Neuronal stem cell (in vitro differentiated cells): ENCODE results near the gene ZDHHC5.

ENCODE experiments used
- DNase-seq: peaks from one replicate; pipeline ENCODE4 v3.0.0-alpha.2; 2013; ENCODE audit warnings: low spot score
- H2AFZ ChIP-seq: one replicate; pipeline ENCODE4 v1.6.1; 2013; ENCODE audit warnings: mild to moderate bottlenecking, low read length, inconsistent platforms
- H2AK5ac ChIP-seq: 2 replicates; pipeline ENCODE4 v1.6.1; 2013; ENCODE audit warnings: low read depth, mild to moderate bottlenecking, inconsistent platforms, low read length, moderate library complexity, mixed read lengths
- H2BK120ac ChIP-seq: 2 replicates; pipeline ENCODE4 v1.6.1; 2013; ENCODE audit warnings: low read depth, mild to moderate bottlenecking, inconsistent platforms, low read length, moderate library complexity, mixed read lengths
- H2BK12ac ChIP-seq: one replicate; pipeline ENCODE4 v1.6.1; 2013; ENCODE audit warnings: low read length, inconsistent platforms
- H2BK15ac ChIP-seq: 2 replicates; pipeline ENCODE4 v1.6.1; 2013; ENCODE audit warnings: mild to moderate bottlenecking, low read length, inconsistent platforms, mixed read lengths
- H2BK5ac ChIP-seq: one replicate; pipeline ENCODE4 v1.6.1; 2013; ENCODE audit warnings: inconsistent platforms, mild to moderate bottlenecking, low read length, moderate library complexity
- H3K14ac ChIP-seq: one replicate; pipeline ENCODE4 v1.6.1; 2013; ENCODE audit warnings: low read length, inconsistent platforms
- H3K18ac ChIP-seq: 2 replicates; pipeline ENCODE4 v1.6.1; 2013; ENCODE audit warnings: low read length, inconsistent platforms
- H3K23ac ChIP-seq: 2 replicates; pipeline ENCODE4 v1.6.1; 2013; ENCODE audit warnings: low read depth, mild to moderate bottlenecking, mixed read lengths, low read length, inconsistent platforms; ENCODE audit not compliant: poor library complexity
- H3K27ac ChIP-seq: replicated peaks from 3 replicates; pipeline ENCODE4 v1.5.1; 2013; ENCODE audit warnings: low read length, inconsistent platforms
- H3K27me3 ChIP-seq, 3 experiments: 2 replicates each; pipeline ENCODE4 v1.6.1; 2013; ENCODE audit warnings: low read length in 3 of 3, mild to moderate bottlenecking in 2 of 3, inconsistent platforms in 1 of 3, low read depth in 1 of 3, mixed read lengths in 1 of 3, moderate library complexity in 1 of 3; ENCODE audit not compliant: control insufficient read depth in 3 of 3, insufficient read depth in 3 of 3
- H3K36me3 ChIP-seq, 2 donors: replicated peaks in 1 of 2; 2 replicates each; pipeline ENCODE4 v1.6.1; 2013; ENCODE audit warnings: low read length in 2 of 2; ENCODE audit not compliant: control insufficient read depth in 2 of 2, insufficient read depth in 2 of 2
- H3K4ac ChIP-seq: 2 replicates; pipeline ENCODE4 v1.6.1; 2013; ENCODE audit warnings: inconsistent platforms, mild to moderate bottlenecking, low read length, moderate library complexity
- H3K4me1 ChIP-seq, 2 donors: 1 replicate in 1 of 2; 2 replicates in 1 of 2; pipeline ENCODE4 v1.6.1; 2013; ENCODE audit warnings: low read length in 2 of 2, low read depth in 1 of 2; ENCODE audit not compliant: control insufficient read depth in 2 of 2, insufficient read depth in 1 of 2
- H3K4me2 ChIP-seq: one replicate; pipeline ENCODE4 v1.6.1; 2013; ENCODE audit warnings: mild to moderate bottlenecking, low read length, inconsistent platforms; ENCODE audit not compliant: insufficient read depth, poor library complexity, severe bottlenecking
- H3K4me3 ChIP-seq, 2 donors: 2 replicates each; pipeline ENCODE4 v1.5.1; 2013; ENCODE audit warnings: low read length in 2 of 2, mild to moderate bottlenecking in 2 of 2, inconsistent platforms in 1 of 2, moderate library complexity in 1 of 2
- H3K79me1 ChIP-seq: one replicate; pipeline ENCODE4 v1.6.1; 2013; ENCODE audit warnings: low read depth, mild to moderate bottlenecking, inconsistent platforms, low read length, moderate library complexity
- H3K9ac ChIP-seq: one replicate; pipeline ENCODE4 v1.6.1; 2013; ENCODE audit warnings: mild to moderate bottlenecking, low read depth, low read length, inconsistent platforms; ENCODE audit not compliant: poor library complexity
- H3K9me3 ChIP-seq, 2 donors: replicated peaks in 1 of 2; 2 replicates each; pipeline versions ENCODE3 to v1.6.1; 2013; ENCODE audit warnings: low read length in 2 of 2, mild to moderate bottlenecking in 2 of 2, inconsistent platforms in 1 of 2, low read depth in 1 of 2, mixed read lengths in 1 of 2, moderate library complexity in 1 of 2; ENCODE audit not compliant: control insufficient read depth in 2 of 2, insufficient read depth in 1 of 2
- H4K8ac ChIP-seq: one replicate; pipeline ENCODE4 v1.6.1; 2013; ENCODE audit warnings: low read depth, mild to moderate bottlenecking, inconsistent platforms, low read length, moderate library complexity
- H4K91ac ChIP-seq: one replicate; pipeline ENCODE4 v1.6.1; 2013; ENCODE audit warnings: low read length, low read depth, mild to moderate bottlenecking, inconsistent platforms; ENCODE audit not compliant: poor library complexity
- WGBS, 2 donors: extraction: QIAGEN DNeasy Blood & Tissue Kit; methylation state at CpG; one replicate each; pipeline ENCODE4 v1.1.7; 2013; ENCODE audit warnings: missing lambda C conversion rate in 2 of 2, mixed read lengths in 1 of 2; ENCODE audit not compliant: insufficient read length in 2 of 2, insufficient replicate concordance in 1 of 2; ENCODE audit errors: extremely low coverage in 2 of 2; 5-methylcytosine and 5-hydroxymethylcytosine counted together

Gene ZDHHC5

GRCh38 chr11:57646799-57647303 is 21.1 kb upstream of the ZDHHC5 start:
- no peak overlapping the region for H4K8ac ChIP-seq
- H3K18ac ChIP-seq: peak overlapping the region; percentile 81
- peak overlapping the region; percentile 85 for H3K23ac ChIP-seq
- H3K4me1 ChIP-seq: peaks cover 52 to 65% of the 10 kb centered on the region in 2 donors
- H3K27me3 ChIP-seq: no peaks in the 10 kb centered on the region
- H3K14ac ChIP-seq: peak overlapping the region; percentile 10
- H2AFZ ChIP-seq: no peak overlapping the region
- peaks cover 2% of the 10 kb centered on the region for H3K79me1 ChIP-seq
- WGBS, 2 donors: no CpG with 5 or more reads among the region's 23 CpGs
- H4K91ac ChIP-seq: no peak overlapping the region
- H3K4me3 ChIP-seq: no peak overlapping the region
- no peaks in the 10 kb centered on the region for H3K9me3 ChIP-seq
- no peak overlapping the region for H2BK12ac ChIP-seq
- peak overlapping the region; percentile 18 for H2AK5ac ChIP-seq
- H3K4me2 ChIP-seq: peak overlapping the region; percentile 54
- no peak overlapping the region for H2BK5ac ChIP-seq
- peaks cover 7 to 48% of the 10 kb centered on the region in 2 donors for H3K36me3 ChIP-seq
- H2BK15ac ChIP-seq: no peak overlapping the region
- peak overlapping the region; percentile 86 for H3K27ac ChIP-seq
- peak overlapping the region; percentile 61 for H3K9ac ChIP-seq
- H3K4ac ChIP-seq: no peak overlapping the region
- no peak overlapping the region for H2BK120ac ChIP-seq
- no peak for DNase-seq

GRCh38 chr11:57647372-57647771 is 20.5 kb upstream of the ZDHHC5 start:
- no peak for DNase-seq
- no peak overlapping the region for H3K4ac ChIP-seq
- peak overlapping the region; percentile 86 for H3K27ac ChIP-seq
- no peak overlapping the region for H2BK5ac ChIP-seq
- no peaks in the 10 kb centered on the region for H3K27me3 ChIP-seq
- H3K4me3 ChIP-seq: no peak overlapping the region
- H3K4me1 ChIP-seq: peaks cover 51 to 64% of the 10 kb centered on the region in 2 donors
- H2AFZ ChIP-seq: no peak overlapping the region
- H2BK15ac ChIP-seq: no peak overlapping the region
- H3K9ac ChIP-seq: peak overlapping the region; percentile 71
- no peaks in the 10 kb centered on the region for H3K9me3 ChIP-seq
- H2AK5ac ChIP-seq: peak overlapping the region; percentile 18
- H3K4me2 ChIP-seq: peak overlapping the region; percentile 54
- peaks cover 6 to 43% of the 10 kb centered on the region in 2 donors for H3K36me3 ChIP-seq
- no peak overlapping the region for H4K91ac ChIP-seq
- H3K79me1 ChIP-seq: peaks cover 2% of the 10 kb centered on the region
- peak overlapping the region; percentile 29 for H4K8ac ChIP-seq
- WGBS, 2 donors: no CpG with 5 or more reads among the region's 10 CpGs
- H2BK120ac ChIP-seq: no peak overlapping the region
- peak overlapping the region; percentile 76 for H3K18ac ChIP-seq
- peak overlapping the region; percentile 43 for H3K14ac ChIP-seq
- peak overlapping the region; percentile 85 for H3K23ac ChIP-seq
- H2BK12ac ChIP-seq: no peak overlapping the region

- no peak for DNase-seq
- WGBS, 2 donors: no CpG with 5 or more reads among the region's 13 CpGs
- peaks cover 49 to 66% of the 10 kb centered on the region in 2 donors for H3K4me1 ChIP-seq
- peak overlapping the region; percentile 7 for H2BK5ac ChIP-seq
- no peak overlapping the region for H4K91ac ChIP-seq
- H3K4me3 ChIP-seq: peak overlapping the region in 1 of 2 donors; percentile 8
- H3K79me1 ChIP-seq: peaks cover 2% of the 10 kb centered on the region
- peak overlapping the region; percentile 86 for H3K27ac ChIP-seq
- no peak overlapping the region for H2AK5ac ChIP-seq
- H3K4ac ChIP-seq: no peak overlapping the region
- H3K36me3 ChIP-seq: peaks cover 3 to 35% of the 10 kb centered on the region in 2 donors
- no peak overlapping the region for H2BK120ac ChIP-seq
- no peaks in the 10 kb centered on the region for H3K9me3 ChIP-seq
- H3K27me3 ChIP-seq: no peaks in the 10 kb centered on the region
- H3K18ac ChIP-seq: peak overlapping the region; percentile 49
- no peak overlapping the region for H4K8ac ChIP-seq
- peak overlapping the region; percentile 58 for H3K23ac ChIP-seq
- peak overlapping the region; percentile 72 for H3K9ac ChIP-seq
- no peak overlapping the region for H3K14ac ChIP-seq
- no peak overlapping the region for H2AFZ ChIP-seq
- no peak overlapping the region for H2BK12ac ChIP-seq
- no peak overlapping the region for H2BK15ac ChIP-seq
- peak overlapping the region; percentile 61 for H3K4me2 ChIP-seq
Observed at GRCh38 chr11:57647960-57648800, 19.7 kb upstream of the ZDHHC5 start.
